Measurements from ENCODE around the gene PRICKLE3.

DNA sequence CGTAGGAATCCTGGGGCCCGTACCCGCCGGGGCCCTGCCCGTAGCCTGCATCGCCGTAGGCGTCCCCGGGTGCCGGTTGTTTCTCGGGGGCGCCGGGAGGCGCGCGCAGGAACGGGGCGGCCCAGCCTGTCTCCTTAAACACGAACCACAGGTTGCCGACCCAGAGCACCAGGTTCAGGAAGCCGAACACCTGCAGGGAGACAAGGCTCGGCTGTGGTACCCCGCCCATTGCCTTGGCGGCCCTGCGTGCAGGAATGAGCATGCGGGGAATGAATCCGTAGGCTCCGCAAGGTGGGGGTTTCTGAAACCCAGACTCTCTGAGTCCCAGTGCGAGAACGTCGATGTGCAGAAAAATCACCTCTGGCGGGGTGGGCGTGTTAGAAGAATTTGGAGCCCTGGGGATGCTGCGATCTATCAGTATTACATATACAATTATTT is 5.4 kb upstream of the PRICKLE3 start:
- no peak for TF ChIP-seq CTCF (IDR thresholded peaks at IDR 0.05; ENCODE audit: insufficient read depth, low read length, poor library complexity, severe bottlenecking)
- TF ChIP-seq EZH2phosphoT487 (conservative IDR thresholded peaks at IDR 0.05; ENCODE audit: low read length) = no peak
